GM12872 (cell line): ENCODE data around the gene ADAMTSL5.

Experiments used
- TF ChIP-seq, protein P1 (sequence below): IDR thresholded peaks from 3 replicates; pipeline ENCODE4 v1.5.1; 2011; ENCODE audit warnings: low read depth, mild to moderate bottlenecking, low read length, moderate library complexity; ENCODE audit not compliant: insufficient read depth

Gene ADAMTSL5, protein sequence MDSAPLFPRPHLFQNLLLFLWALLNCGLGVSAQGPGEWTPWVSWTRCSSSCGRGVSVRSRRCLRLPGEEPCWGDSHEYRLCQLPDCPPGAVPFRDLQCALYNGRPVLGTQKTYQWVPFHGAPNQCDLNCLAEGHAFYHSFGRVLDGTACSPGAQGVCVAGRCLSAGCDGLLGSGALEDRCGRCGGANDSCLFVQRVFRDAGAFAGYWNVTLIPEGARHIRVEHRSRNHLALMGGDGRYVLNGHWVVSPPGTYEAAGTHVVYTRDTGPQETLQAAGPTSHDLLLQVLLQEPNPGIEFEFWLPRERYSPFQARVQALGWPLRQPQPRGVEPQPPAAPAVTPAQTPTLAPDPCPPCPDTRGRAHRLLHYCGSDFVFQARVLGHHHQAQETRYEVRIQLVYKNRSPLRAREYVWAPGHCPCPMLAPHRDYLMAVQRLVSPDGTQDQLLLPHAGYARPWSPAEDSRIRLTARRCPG

DNA sequence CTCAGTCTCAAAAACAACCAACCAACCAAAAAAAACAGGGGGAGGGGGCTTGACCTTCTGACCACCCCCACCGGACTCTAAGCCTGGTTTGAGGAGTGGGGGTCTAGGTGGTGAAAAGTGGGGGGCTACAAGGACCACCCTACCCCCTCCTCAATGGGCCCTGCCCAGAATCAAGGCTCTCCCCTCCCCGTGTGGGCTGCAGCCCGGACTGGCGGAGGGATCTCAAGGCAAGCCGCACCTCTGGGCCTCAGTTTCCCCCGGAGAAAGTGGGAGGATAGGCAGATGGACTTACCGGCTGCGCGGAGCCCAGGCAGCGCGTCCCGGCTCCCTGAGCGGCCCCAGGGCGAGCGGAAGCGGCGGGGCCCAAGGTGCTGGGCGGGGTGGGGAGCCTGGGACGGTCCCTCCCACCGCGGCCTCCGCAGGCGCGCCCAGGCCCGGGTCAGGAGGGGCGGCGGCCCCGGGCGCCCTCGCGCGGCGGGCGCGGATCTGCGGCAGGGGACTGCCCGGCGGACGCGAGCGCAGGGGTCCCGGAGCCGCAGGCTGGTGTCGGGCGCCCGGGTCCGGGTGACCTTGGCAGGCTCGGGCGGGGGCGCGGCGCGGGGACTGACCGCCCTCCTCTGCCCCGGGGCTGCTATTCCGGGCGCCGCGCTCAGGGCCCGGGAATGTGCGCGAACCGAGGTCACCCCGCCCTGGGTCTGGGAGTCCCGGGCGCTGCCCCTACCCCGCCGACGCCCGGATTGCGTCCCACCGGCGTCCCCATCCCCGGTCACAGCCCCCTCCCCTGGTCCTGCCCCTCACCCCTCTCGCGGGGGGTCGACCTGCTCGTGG lies at the start of gene ADAMTSL5:
Gene ADAMTSL5 (minus strand): TSS at position 349 of the 828 bp plus-strand sequence. CDS start 2,076 bp downstream, outside the sequence.
- TF ChIP-seq, protein P1, sequence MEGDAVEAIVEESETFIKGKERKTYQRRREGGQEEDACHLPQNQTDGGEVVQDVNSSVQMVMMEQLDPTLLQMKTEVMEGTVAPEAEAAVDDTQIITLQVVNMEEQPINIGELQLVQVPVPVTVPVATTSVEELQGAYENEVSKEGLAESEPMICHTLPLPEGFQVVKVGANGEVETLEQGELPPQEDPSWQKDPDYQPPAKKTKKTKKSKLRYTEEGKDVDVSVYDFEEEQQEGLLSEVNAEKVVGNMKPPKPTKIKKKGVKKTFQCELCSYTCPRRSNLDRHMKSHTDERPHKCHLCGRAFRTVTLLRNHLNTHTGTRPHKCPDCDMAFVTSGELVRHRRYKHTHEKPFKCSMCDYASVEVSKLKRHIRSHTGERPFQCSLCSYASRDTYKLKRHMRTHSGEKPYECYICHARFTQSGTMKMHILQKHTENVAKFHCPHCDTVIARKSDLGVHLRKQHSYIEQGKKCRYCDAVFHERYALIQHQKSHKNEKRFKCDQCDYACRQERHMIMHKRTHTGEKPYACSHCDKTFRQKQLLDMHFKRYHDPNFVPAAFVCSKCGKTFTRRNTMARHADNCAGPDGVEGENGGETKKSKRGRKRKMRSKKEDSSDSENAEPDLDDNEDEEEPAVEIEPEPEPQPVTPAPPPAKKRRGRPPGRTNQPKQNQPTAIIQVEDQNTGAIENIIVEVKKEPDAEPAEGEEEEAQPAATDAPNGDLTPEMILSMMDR: no peak

DNA sequence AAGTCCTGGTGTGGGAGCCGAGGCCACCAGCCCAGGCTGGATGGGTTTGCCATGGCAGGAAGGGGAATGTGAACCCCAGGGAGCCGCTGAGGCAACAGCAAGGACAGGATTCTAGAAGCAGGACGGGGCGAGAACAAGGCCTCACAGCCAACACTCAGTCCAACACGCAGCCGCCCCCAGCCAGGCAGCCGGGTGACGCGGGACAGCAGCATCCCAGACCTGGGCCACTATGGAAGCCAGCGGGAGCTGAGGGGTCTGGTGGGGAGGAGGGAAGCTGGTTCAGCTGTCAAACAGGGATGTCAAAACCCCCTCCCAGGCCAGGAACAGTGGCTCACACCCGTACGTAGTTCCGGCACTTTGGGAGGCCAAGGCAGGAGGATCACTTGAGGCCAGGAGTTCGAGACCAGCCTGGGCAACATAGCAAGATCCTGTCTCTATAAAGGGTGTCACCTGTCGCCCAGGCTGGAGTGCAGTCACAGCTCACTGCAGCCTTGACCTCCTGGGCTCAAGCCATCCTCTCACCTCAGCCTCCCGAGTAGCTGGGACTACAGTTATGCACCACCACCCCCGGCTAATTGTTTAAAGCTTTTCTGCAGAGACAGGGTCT lies 48.5 kb upstream of the ADAMTSL5 start:
- TF ChIP-seq, protein P1: no peak

DNA sequence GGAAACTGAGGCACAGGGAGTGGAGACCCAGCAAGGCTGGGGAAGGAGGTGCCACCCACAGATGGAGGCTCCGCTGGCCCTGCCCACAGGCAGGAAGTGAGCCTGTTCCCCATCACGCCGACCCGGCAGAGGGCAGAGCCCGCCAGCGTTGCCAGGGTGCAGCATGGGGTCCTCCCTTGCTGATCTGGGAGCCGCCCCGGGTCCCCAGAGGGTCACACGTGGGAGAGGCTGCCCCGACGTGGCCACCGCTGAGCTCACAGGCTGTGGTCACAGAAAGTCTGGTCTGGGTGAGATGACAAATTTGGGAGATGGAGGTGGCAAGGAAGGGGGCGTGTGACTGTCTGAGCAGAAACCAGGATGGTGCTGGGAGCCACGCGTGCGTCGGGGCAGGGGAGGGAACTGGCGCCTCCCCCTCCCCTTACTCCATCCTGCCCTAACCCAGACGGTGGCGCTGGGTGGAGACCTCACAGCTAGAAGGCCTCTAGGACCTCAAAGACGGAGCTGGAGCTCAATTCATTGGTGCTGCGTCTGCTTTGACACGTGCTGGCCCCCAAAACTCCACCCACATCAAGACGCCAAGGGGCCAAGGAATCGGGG lies 47.6 kb upstream of the ADAMTSL5 start:
- TF ChIP-seq, protein P1: no peak

DNA sequence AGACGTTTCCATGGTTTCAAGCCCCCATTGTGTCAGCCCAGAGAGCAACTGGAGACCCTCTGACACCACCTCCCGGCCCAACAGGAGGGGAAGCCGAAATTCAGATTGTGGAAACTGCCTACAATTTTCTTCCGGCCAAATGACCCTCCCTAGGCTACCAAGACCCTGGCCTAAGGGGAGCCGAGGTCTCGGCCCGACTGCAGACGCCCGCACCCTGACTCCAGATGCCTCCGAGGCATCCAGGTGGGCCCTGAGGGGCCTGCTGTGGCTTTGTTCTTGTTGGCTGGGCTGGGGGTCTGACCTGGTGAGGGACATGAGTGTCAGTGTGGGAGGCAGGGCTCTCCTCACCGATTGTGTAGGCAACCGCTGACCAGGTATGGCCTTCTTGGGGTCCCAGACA lies 45.7 kb upstream of the ADAMTSL5 start:
- TF ChIP-seq, protein P1: no peak

DNA sequence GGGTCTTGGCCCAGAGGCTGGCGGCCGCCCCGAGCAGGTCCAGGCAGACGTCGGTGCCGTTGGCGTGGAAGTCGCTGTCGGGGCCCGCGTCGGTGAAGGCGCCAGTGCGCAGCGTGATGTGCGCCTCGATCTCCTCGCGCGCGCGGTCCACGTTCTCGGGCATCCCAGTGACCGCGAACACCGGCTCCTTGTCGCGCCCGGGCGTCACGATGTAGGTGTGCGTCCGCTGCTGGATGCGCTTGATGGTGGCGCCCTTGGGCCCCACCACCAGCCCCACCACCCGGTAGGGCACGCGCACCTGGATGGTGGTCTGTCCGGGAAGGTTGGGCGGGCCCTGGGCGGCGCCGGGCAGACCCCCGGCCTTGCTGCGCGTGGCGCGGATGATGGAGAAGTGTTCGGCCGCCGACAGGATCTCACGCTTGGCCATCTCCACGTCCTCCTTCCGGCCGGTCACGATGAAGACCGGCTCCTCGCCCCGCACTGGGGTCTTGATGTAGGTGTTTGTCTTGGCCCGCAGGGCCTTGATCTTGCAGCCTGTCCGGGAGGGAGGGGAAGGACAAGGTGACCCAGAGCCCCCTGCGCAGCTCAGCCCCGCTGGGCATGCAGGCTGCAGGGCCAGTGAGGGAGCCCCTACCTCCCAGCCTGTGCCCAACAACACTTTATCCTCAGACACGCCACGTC lies 43.7 kb upstream of the ADAMTSL5 start:
- TF ChIP-seq, protein P1: no peak

DNA sequence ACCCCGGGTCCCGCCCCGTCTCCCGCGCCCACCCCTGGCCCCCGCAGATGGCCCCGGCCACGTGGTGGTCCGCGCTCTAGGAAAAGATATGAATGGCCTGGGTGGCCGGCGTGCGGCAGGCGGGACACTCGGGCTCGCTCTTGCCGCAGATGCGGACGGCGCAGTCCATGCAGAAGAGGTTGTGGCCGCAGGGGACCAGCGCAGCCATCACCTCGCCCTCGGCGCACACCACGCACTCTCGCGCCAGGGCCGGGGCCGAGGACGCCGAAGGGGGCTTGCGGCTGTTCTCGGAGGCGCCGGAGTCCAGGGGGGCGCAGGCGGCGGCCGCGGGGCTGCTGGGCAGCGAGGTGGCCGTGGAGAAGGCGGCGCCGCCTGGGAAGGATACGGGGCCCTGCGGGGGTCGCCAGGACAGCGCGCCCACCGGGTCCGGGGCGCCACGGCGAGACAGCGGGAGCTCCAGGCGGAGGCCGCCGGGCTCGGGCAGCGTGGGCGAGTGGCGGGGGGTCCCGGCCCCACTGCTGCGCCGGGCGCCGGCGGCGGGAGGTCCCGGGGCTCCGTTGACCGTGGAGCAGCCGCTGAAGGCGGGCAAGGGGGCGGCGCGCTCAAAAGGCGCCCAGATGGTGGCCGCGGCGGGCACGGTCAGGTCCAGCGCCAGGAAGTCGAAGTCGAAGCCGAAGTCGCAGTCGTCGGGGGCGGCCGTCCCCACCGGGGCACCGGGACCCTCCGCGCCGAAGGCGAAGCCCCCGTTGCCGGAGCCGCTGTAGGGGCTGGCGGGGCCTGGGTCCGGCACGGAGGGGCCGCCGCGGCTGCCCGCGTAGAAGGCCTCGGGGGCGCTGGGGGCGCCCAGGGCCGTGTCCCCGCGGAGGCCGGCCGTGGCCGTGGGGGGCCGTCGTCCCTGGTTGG lies 42.9 kb upstream of the ADAMTSL5 start:
- TF ChIP-seq, protein P1: no peak
